ENCODE results near the gene PCDHA9.

DNA sequence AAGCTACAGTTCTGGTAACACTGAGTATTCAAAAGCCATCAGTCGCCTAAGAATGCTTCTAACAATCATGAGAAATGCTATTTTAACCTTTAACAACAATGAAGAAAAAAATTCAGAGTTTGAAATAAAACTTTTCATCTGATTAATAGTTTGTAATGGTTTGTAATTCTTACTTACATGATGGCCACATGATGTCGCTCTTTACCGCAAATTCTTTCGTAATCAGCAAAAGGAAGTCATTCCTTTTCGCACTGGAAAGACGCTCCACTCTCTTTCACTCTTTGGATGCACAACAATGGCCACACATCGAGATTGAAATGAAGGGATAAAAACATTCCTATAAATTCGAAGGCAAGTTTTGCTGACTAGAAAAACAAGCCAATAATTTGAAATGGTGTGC, 14.2 kb upstream of the PCDHA9 start, which contains the start of gene PCDHA7:
- TF ChIP-seq, protein P1, sequence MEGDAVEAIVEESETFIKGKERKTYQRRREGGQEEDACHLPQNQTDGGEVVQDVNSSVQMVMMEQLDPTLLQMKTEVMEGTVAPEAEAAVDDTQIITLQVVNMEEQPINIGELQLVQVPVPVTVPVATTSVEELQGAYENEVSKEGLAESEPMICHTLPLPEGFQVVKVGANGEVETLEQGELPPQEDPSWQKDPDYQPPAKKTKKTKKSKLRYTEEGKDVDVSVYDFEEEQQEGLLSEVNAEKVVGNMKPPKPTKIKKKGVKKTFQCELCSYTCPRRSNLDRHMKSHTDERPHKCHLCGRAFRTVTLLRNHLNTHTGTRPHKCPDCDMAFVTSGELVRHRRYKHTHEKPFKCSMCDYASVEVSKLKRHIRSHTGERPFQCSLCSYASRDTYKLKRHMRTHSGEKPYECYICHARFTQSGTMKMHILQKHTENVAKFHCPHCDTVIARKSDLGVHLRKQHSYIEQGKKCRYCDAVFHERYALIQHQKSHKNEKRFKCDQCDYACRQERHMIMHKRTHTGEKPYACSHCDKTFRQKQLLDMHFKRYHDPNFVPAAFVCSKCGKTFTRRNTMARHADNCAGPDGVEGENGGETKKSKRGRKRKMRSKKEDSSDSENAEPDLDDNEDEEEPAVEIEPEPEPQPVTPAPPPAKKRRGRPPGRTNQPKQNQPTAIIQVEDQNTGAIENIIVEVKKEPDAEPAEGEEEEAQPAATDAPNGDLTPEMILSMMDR (IDR thresholded peaks at IDR 0.05; ENCODE audit: insufficient read depth, low read depth, low read length), result no peak
- no peak for TF ChIP-seq EZH2 (IDR thresholded peaks at IDR 0.05; ENCODE audit: insufficient read depth, low read length)
